ENCODE data around the gene ASTN2. TPM values are rescaled to one million over a fixed set of nuclear protein-coding genes. Genes with fewer than 3 reads are reported as not detected.

Gene ASTN2
- polyA plus RNA-seq, 1 donor from 2014 or later = 6.8 TPM

DNA sequence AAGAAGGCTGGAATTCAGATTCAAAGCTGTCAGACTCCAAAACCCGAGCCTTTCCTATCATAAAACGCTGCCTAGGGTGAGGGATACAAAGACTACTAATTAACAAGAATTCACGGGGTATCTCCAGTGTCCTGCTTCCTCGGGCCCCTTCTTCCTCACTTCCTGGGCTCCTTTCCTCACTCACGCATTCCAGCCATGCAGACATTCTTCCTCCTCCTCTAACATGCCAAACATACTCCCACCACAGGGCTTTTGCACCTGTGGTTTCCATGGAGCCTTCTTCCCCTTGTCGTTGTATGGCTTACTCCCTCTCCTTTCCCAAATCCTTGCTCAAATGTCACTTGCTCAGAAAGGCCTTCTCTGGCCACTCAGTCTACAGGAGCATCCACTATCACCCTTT lies 919.1 kb downstream of the ASTN2 start:
- no peaks in the 10 kb centered on the region for H3K79me2 ChIP-seq (replicated peaks; ENCODE audit: insufficient read depth, low read length)
- H3K9ac ChIP-seq (ENCODE audit: low read length) = no peak overlapping the region
- no peaks in the 10 kb centered on the region for H3K27me3 ChIP-seq (ENCODE audit: insufficient read depth, low read depth, low read length)
- no peaks in the 10 kb centered on the region for H3K36me3 ChIP-seq (ENCODE audit: insufficient read depth, low read length)
- TF ChIP-seq EP300 (conservative IDR thresholded peaks at IDR 0.05; ENCODE audit: poor library complexity, severe bottlenecking) (no peak), CTCF (IDR thresholded peaks at IDR 0.05; ENCODE audit: poor library complexity, severe bottlenecking) (no peak), SMC3 (conservative IDR thresholded peaks at IDR 0.05; ENCODE audit: poor library complexity) (no peak), MXI1 (conservative IDR thresholded peaks at IDR 0.05; ENCODE audit: poor library complexity, severe bottlenecking) (no peak), REST (IDR thresholded peaks at IDR 0.05; ENCODE audit: borderline replicate concordance) (no peak), EZH2 (IDR thresholded peaks at IDR 0.05; ENCODE audit: borderline replicate concordance, insufficient read depth, low read length, poor library complexity, severe bottlenecking) (no peak), TAF1 (IDR thresholded peaks at IDR 0.05; ENCODE audit: low read depth) (no peak), POLR2AphosphoS5 (IDR thresholded peaks at IDR 0.05) (no peak), RAD21 (conservative IDR thresholded peaks at IDR 0.05) (no peak)
- no peak overlapping the region for H3K4me2 ChIP-seq (ENCODE audit: low read length)
- H3K9me2 ChIP-seq (ENCODE audit: insufficient read depth, low read length) = no peaks in the 10 kb centered on the region
- no peak overlapping the region for H3K27ac ChIP-seq (ENCODE audit: low read length)
- H4K20me1 ChIP-seq (ENCODE audit: insufficient read depth) = no peaks in the 10 kb centered on the region
- no peaks in the 10 kb centered on the region for H3F3A ChIP-seq (ENCODE audit: insufficient read depth, low read length, poor library complexity, severe bottlenecking)
- H3K4me3 ChIP-seq (ENCODE audit: low read length) = no peak overlapping the region
- H3K9me3 ChIP-seq (ENCODE audit: low read length) = no peaks in the 10 kb centered on the region
- no peak overlapping the region for H2AFZ ChIP-seq (ENCODE audit: low read depth, low read length)

DNA sequence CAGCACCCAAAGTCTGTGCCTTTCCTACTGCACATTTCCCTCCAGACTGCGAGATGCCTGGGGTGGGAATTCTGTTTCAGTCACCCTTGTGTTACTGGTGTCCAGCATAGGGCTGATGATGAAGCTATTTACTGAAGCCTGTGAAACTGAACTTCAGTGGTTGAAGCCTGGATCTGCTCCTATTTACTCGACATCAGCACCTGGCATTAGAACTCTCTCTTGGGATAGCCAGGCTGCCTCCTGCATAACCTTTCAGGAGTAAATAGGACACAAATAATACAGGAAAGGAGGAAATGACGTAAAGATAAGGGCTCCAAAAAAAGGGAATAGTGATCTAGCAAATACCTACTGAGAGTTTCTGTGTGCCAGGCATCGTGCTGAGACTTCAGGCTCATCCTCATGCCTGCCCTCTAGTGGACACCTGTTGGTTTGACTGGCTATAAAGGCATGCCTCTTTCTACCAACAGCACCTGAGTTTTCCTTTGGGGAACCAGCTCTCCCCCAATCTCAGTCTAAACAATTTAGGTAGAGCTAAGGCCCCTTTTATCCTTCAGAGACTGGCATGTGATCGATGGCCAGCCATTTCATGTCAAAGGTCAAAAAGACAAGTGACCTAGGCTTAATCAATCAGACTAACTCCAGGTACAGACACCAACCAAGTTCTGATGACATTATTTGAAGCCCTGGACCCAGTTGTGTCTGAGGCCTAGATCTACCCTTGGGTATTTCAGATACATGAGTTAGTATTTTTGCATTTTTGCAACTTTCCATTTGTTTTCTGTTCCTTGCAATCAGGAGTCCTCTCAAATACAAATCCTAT lies 919.8 kb downstream of the ASTN2 start:
- Histone ChIP-seq H2AFZ (ENCODE audit: low read depth, low read length) (no peak overlapping the region), H3K9me2 (ENCODE audit: insufficient read depth, low read length) (no peaks in the 10 kb centered on the region), H3K4me2 (ENCODE audit: low read length) (no peak overlapping the region), H3K36me3 (ENCODE audit: insufficient read depth, low read length) (no peaks in the 10 kb centered on the region), H3K4me3 (ENCODE audit: low read length) (no peak overlapping the region), H3K9me3 (ENCODE audit: low read length) (no peaks in the 10 kb centered on the region), H3K27me3 (ENCODE audit: insufficient read depth, low read depth, low read length) (no peaks in the 10 kb centered on the region), H3K9ac (ENCODE audit: low read length) (no peak overlapping the region), H4K20me1 (ENCODE audit: insufficient read depth) (no peaks in the 10 kb centered on the region), H3K27ac (ENCODE audit: low read length) (no peak overlapping the region), H3K79me2 (replicated peaks; ENCODE audit: insufficient read depth, low read length) (no peaks in the 10 kb centered on the region), H3F3A (ENCODE audit: insufficient read depth, low read length, poor library complexity, severe bottlenecking) (no peaks in the 10 kb centered on the region)
- TF ChIP-seq POLR2AphosphoS5 (IDR thresholded peaks at IDR 0.05) = no peak
- TF ChIP-seq SMC3 (conservative IDR thresholded peaks at IDR 0.05; ENCODE audit: poor library complexity) = no peak
- no peak for TF ChIP-seq REST (IDR thresholded peaks at IDR 0.05; ENCODE audit: borderline replicate concordance)
- no peak for TF ChIP-seq CTCF (IDR thresholded peaks at IDR 0.05; ENCODE audit: poor library complexity, severe bottlenecking)
- no peak for TF ChIP-seq TAF1 (IDR thresholded peaks at IDR 0.05; ENCODE audit: low read depth)
- TF ChIP-seq EP300 (conservative IDR thresholded peaks at IDR 0.05; ENCODE audit: poor library complexity, severe bottlenecking) = no peak
- no peak for TF ChIP-seq MXI1 (conservative IDR thresholded peaks at IDR 0.05; ENCODE audit: poor library complexity, severe bottlenecking)
- no peak for TF ChIP-seq EZH2 (IDR thresholded peaks at IDR 0.05; ENCODE audit: borderline replicate concordance, insufficient read depth, low read length, poor library complexity, severe bottlenecking)
- no peak for TF ChIP-seq RAD21 (conservative IDR thresholded peaks at IDR 0.05)
